Endothelial cell of umbilical vein (primary cell): ENCODE results near the gene METAP1. TPM values are rescaled to one million over a fixed set of nuclear protein-coding genes. Genes with fewer than 3 reads are reported as not detected.

Experiments used
- BruUV-seq: library from RNA; stranded (reverse); fragments of 400-500 nt; replicated peaks from 2 replicates; lab custom pipeline; 2021; lab: Mats Ljungman, UMichigan
- CTCF ChIA-PET: fragments of 300-600, 350-600 bp; sonication (Branson Sonifier 250); formaldehyde crosslinking; loops from one replicate; lab custom pipeline; 2021; ENCODE audit warnings: antibody characterized with exemption, inconsistent platforms; lab: Charles Lee
- POLR2A ChIA-PET: fragments of 300-600, 350-600 bp; sonication (Branson Sonifier 250); formaldehyde crosslinking; loops from one replicate; lab custom pipeline; 2021; ENCODE audit warnings: antibody characterized with exemption, inconsistent platforms; lab: Charles Lee
- DNase-seq: peaks from one replicate; pipeline ENCODE4 v3.0.0-alpha.2; 2011; ENCODE audit warnings: low read depth, low spot score
- FAIRE-seq: peaks from 2 replicates; lab custom pipeline; 2011; peaks lifted over from hg19 to GRCh38; lab: Jason Lieb, UNC
- H2AFZ ChIP-seq: 2 replicates; pipeline ENCODE4 v1.6.0; 2012; ENCODE audit warnings: low read depth, low read length, control low read depth, inconsistent platforms
- H3K27ac ChIP-seq: 2 replicates; pipeline ENCODE4 v1.5.1; 2011; ENCODE audit warnings: low read depth, mild to moderate bottlenecking, control low read depth, low read length, moderate library complexity; ENCODE audit not compliant: insufficient read depth
- H3K27me3 ChIP-seq, 2 experiments: 2 replicates each; pipeline versions ENCODE4 v1.6.0 to v1.6.1; 2011; ENCODE audit warnings: low read length in 2 of 2, mixed read lengths in 1 of 2; ENCODE audit not compliant: control insufficient read depth in 2 of 2, insufficient read depth in 2 of 2
- H3K36me3 ChIP-seq, 2 experiments: 2 replicates in 1 of 2; 3 replicates in 1 of 2; pipeline ENCODE4 v1.5.1; 2011; ENCODE audit warnings: low read length in 2 of 2, mild to moderate bottlenecking in 1 of 2, moderate library complexity in 1 of 2; ENCODE audit not compliant: control insufficient read depth in 2 of 2, insufficient read depth in 2 of 2; ENCODE audit errors: extremely low read depth in 1 of 2
- H3K4me1 ChIP-seq: 3 replicates; pipeline ENCODE4 v1.5.1; 2011; ENCODE audit warnings: mild to moderate bottlenecking, low read length; ENCODE audit not compliant: control insufficient read depth, insufficient read depth; ENCODE audit errors: extremely low read depth
- H3K4me2 ChIP-seq: 2 replicates; pipeline ENCODE4 v1.6.1; 2011; ENCODE audit warnings: low read length, control low read depth, mixed read lengths; ENCODE audit not compliant: insufficient read depth
- H3K4me3 ChIP-seq, 3 experiments: fragments of 200-600 bp in 1 of 3; sonication (generic), shearing (Covaris generic) in 1 of 3; replicated peaks in 1 of 3; 2 replicates each; pipeline ENCODE4 v1.5.1; 2011 to 2016; ENCODE audit warnings: control low read depth in 3 of 3, low read length in 3 of 3, mild to moderate bottlenecking in 2 of 3, inconsistent platforms in 1 of 3, low read depth in 1 of 3, moderate library complexity in 1 of 3; ENCODE audit not compliant: insufficient read depth in 1 of 3
- H3K79me2 ChIP-seq: 2 replicates; pipeline ENCODE4 v1.6.0; 2012; ENCODE audit warnings: low read length, inconsistent platforms; ENCODE audit not compliant: control insufficient read depth, insufficient read depth
- H3K9ac ChIP-seq: replicated peaks from 2 replicates; pipeline ENCODE3; 2011; ENCODE audit warnings: low read length, control low read depth; ENCODE audit not compliant: insufficient read depth; ENCODE audit errors: extremely low read depth
- H3K9me1 ChIP-seq: replicated peaks from 3 replicates; pipeline ENCODE4 v1.6.0; 2011; ENCODE audit warnings: mild to moderate bottlenecking, low read length; ENCODE audit not compliant: control insufficient read depth, insufficient read depth; ENCODE audit errors: extremely low read depth
- H3K9me3 ChIP-seq: replicated peaks from 2 replicates; pipeline ENCODE4 v1.5.1; 2012; ENCODE audit warnings: low read length, inconsistent platforms; ENCODE audit not compliant: control insufficient read depth, insufficient read depth
- H4K20me1 ChIP-seq: replicated peaks from 2 replicates; pipeline ENCODE3; 2011; ENCODE audit warnings: mild to moderate bottlenecking, low read length; ENCODE audit not compliant: control insufficient read depth, insufficient read depth; ENCODE audit errors: extremely low read depth
- EZH2 ChIP-seq: IDR thresholded peaks from 2 replicates; pipeline ENCODE4 v1.6.1; 2012; ENCODE audit warnings: borderline replicate concordance, low read depth, mild to moderate bottlenecking, moderate library complexity, low read length, inconsistent platforms; ENCODE audit not compliant: severe bottlenecking
- FOS ChIP-seq: IDR thresholded peaks from 2 replicates; pipeline ENCODE4 v1.6.1; 2011; ENCODE audit warnings: mild to moderate bottlenecking, low read length, moderate library complexity, borderline replicate concordance; ENCODE audit not compliant: insufficient read depth
- GATA2 ChIP-seq: IDR thresholded peaks from 2 replicates; pipeline ENCODE4 v1.7.0; 2011; ENCODE audit warnings: low read depth, mild to moderate bottlenecking, moderate library complexity, mixed read lengths, low read length; ENCODE audit not compliant: insufficient read length, insufficient read depth
- JUN ChIP-seq: IDR thresholded peaks from 2 replicates; pipeline ENCODE4 v1.6.1; 2011; ENCODE audit warnings: borderline replicate concordance, low read depth; ENCODE audit not compliant: insufficient read length, insufficient read depth
- MYC ChIP-seq: IDR thresholded peaks from one replicate; pipeline ENCODE4 v1.6.1; 2011; ENCODE audit warnings: mild to moderate bottlenecking, low read depth, low read length
- POLR2A ChIP-seq: IDR thresholded peaks from 2 replicates; pipeline ENCODE4 v1.6.1; 2012; ENCODE audit warnings: low read depth, mild to moderate bottlenecking, control low read depth, low read length
- POLR2AphosphoS5 ChIP-seq: IDR thresholded peaks from 2 replicates; pipeline ENCODE4 v1.6.1; 2012; ENCODE audit warnings: low read depth, mild to moderate bottlenecking, control low read depth, low read length, moderate library complexity; ENCODE audit not compliant: insufficient read depth
- dilution Hi-C: fragments of 300-500 bp; cut with MboI; formaldehyde crosslinking; loops from one replicate; pipeline ENCODE4 v1.15.0; 2019; ENCODE audit warnings: low sequenced_read_pairs; ENCODE audit not compliant: extremely low pct_ligation_motif_present
- intact Hi-C: fragments of 100-400 bp; cut with micrococcal nuclease; formaldehyde crosslinking; loops from one replicate; pipeline ENCODE4 v1.10.0; 2022
- polyA plus RNA-seq, 4 experiments: library from polyadenylated mRNA; depleted of rRNA in 3 of 4; stranded (reverse) in 3 of 4; unstranded in 1 of 4; fragments of >200 nt; gene quantifications; 2 replicates each; pipeline versions ENCODE4 v1.2.1 to v1.2.3, GENCODE V29; 2011 to 2012; ENCODE audit warnings: missing spikeins in 1 of 4
- total RNA-seq: library from RNA; stranded (reverse); gene quantifications from 2 replicates; pipeline ENCODE4 v1.2.3, GENCODE V29; 2021
- TF ChIP-seq, protein P1 (sequence below): IDR thresholded peaks from 2 replicates; pipeline ENCODE4 v1.6.1; 2011; ENCODE audit not compliant: insufficient read depth, insufficient read length
- TF ChIP-seq, protein P2 (sequence below), 2 donors: IDR thresholded peaks; 1 replicate in 1 of 2; 2 replicates in 1 of 2; pipeline ENCODE4 v1.5.1; 2011; ENCODE audit warnings: low read length in 2 of 2, mild to moderate bottlenecking in 2 of 2, moderate library complexity in 2 of 2, control low read depth in 1 of 2, inconsistent platforms in 1 of 2, low read depth in 1 of 2; ENCODE audit not compliant: insufficient read depth in 1 of 2; ENCODE audit errors: extremely low read depth in 1 of 2

Gene METAP1
- total and polyA plus RNA-seq, 2 donors (not counting 3 experiments of a cell fraction or from before 2014, with no cell fraction given) = 26.4 to 39.8 TPM

DNA sequence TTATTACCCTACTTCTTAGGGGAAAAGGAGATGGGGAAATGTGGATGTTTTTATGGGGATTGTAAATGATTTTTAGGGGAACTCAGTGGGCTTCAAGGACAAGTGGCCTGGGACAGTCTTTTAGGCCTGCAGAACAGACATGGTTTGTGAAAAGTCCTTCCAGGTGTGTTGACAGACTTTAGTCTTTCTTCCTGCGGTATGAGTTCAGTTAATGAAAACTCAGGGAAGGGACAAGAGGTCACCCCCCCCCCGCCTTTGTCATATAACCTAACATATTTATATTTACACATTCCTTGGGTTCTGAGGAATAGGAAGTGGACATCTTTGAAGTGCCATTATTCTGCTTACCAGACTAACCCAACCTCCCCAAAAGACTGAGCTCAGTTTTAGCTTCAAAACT, 31.8 kb downstream of the METAP1 start:
- dilution Hi-C loops = no loop called here
- CTCF ChIA-PET = interaction anchor here (1.5 kb wide), 1 partner anchor 29 kb away, joined by 4 read pairs; no protein-coding TSS in a partner anchor

More for the DNA sequence above, 31.8 kb downstream of the METAP1 start:
- Histone ChIP-seq H3K9me1 (no peaks in the 10 kb centered on the region), H3K27ac (no peak overlapping the region), H3K9ac (no peak overlapping the region), H3K4me3 (no peak overlapping the region), H2AFZ (no peak overlapping the region), H3K27me3 (no peaks in the 10 kb centered on the region), H3K79me2 (peaks cover 55% of the 10 kb centered on the region), H3K9me3 (no peaks in the 10 kb centered on the region), H3K36me3 (no peaks in the 10 kb centered on the region), H3K4me2 (no peak overlapping the region), H4K20me1 (no peaks in the 10 kb centered on the region), H3K4me1 (no peaks in the 10 kb centered on the region)
- intact Hi-C loops = no loop called here
- no peak for FAIRE-seq
- BruUV-seq = no TSS peak
- POLR2A ChIA-PET = interaction anchor here (0.7 kb wide), 1 partner anchor 18 kb away, joined by 6 read pairs; no protein-coding TSS in a partner anchor
- TF ChIP-seq, protein P1, sequence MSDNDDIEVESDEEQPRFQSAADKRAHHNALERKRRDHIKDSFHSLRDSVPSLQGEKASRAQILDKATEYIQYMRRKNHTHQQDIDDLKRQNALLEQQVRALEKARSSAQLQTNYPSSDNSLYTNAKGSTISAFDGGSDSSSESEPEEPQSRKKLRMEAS = no peak
- TF ChIP-seq EZH2 = no peak
- TF ChIP-seq JUN = no peak
- TF ChIP-seq FOS = no peak
- TF ChIP-seq MYC = no peak
- no peak for TF ChIP-seq POLR2A
- no peak for TF ChIP-seq POLR2AphosphoS5
- TF ChIP-seq GATA2 = no peak
- TF ChIP-seq, protein P2, sequence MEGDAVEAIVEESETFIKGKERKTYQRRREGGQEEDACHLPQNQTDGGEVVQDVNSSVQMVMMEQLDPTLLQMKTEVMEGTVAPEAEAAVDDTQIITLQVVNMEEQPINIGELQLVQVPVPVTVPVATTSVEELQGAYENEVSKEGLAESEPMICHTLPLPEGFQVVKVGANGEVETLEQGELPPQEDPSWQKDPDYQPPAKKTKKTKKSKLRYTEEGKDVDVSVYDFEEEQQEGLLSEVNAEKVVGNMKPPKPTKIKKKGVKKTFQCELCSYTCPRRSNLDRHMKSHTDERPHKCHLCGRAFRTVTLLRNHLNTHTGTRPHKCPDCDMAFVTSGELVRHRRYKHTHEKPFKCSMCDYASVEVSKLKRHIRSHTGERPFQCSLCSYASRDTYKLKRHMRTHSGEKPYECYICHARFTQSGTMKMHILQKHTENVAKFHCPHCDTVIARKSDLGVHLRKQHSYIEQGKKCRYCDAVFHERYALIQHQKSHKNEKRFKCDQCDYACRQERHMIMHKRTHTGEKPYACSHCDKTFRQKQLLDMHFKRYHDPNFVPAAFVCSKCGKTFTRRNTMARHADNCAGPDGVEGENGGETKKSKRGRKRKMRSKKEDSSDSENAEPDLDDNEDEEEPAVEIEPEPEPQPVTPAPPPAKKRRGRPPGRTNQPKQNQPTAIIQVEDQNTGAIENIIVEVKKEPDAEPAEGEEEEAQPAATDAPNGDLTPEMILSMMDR (IDR thresholded peaks at IDR 0.05; ENCODE audit: extremely low read depth in 1 of 2, insufficient read depth in 1 of 2, low read depth in 1 of 2, low read length in 2 of 2) = no peak
- DNase-seq = no peak
